HUES48 (cell line): ENCODE data around the gene PRDM11.
"Not testable (repeated sequence)": the region's sequence is repeated elsewhere in the genome, so short reads cannot be mapped to it uniquely, and the experiment has no call there.

Experiments used
- H3K27ac ChIP-seq: one replicate; pipeline ENCODE4 v1.7.0; 2013; ENCODE audit warnings: low read depth, low read length, inconsistent platforms
- H3K27me3 ChIP-seq: 2 replicates; pipeline ENCODE4 v1.6.1; 2013; ENCODE audit warnings: mild to moderate bottlenecking, low read length; ENCODE audit not compliant: control insufficient read depth, insufficient read depth
- H3K36me3 ChIP-seq: 2 replicates; pipeline ENCODE4 v1.6.1; 2013; ENCODE audit warnings: low read length; ENCODE audit not compliant: control insufficient read depth, insufficient read depth
- H3K4me1 ChIP-seq: 2 replicates; pipeline ENCODE4 v1.6.1; 2013; ENCODE audit warnings: mild to moderate bottlenecking, low read length; ENCODE audit not compliant: control insufficient read depth, insufficient read depth
- H3K4me3 ChIP-seq: 2 replicates; pipeline ENCODE4 v1.5.1; 2013; ENCODE audit warnings: mild to moderate bottlenecking, low read depth, low read length
- H3K9ac ChIP-seq: 2 replicates; pipeline ENCODE4 v1.6.1; 2013; ENCODE audit warnings: mild to moderate bottlenecking, low read depth, low read length, moderate library complexity
- H3K9me3 ChIP-seq: 2 replicates; pipeline ENCODE4 v1.6.1; 2013; ENCODE audit warnings: low read length; ENCODE audit not compliant: control insufficient read depth, insufficient read depth

The PRDM11 gene

GRCh38 chr11:45239733-45240132, 93.3 kb downstream of the PRDM11 start:
- no peaks in the 10 kb centered on the region for H3K9me3 ChIP-seq
- no peak overlapping the region for H3K27ac ChIP-seq
- no peak overlapping the region for H3K4me3 ChIP-seq
- no peak overlapping the region for H3K9ac ChIP-seq
- no peaks in the 10 kb centered on the region for H3K27me3 ChIP-seq
- H3K36me3 ChIP-seq = no peaks in the 10 kb centered on the region
- H3K4me1 ChIP-seq = no peaks in the 10 kb centered on the region

GRCh38 chr11:45243967-45244366, 97.5 kb downstream of the PRDM11 start:
- H3K27me3 ChIP-seq = no peaks in the 10 kb centered on the region
- H3K36me3 ChIP-seq = no peaks in the 10 kb centered on the region

GRCh38 chr11:45245218-45246045, 99.0 kb downstream of the PRDM11 start:
- no peaks in the 10 kb centered on the region for H3K27me3 ChIP-seq
- H3K36me3 ChIP-seq = no peaks in the 10 kb centered on the region
- H3K9ac ChIP-seq = no peak overlapping the region
- H3K4me1 ChIP-seq = no peaks in the 10 kb centered on the region
- no peak overlapping the region for H3K27ac ChIP-seq
- H3K9me3 ChIP-seq = no peaks in the 10 kb centered on the region
- H3K4me3 ChIP-seq = no peak overlapping the region

More at GRCh38 chr11:45243967-45244366, 97.5 kb downstream of the PRDM11 start:
- Histone ChIP-seq H3K9ac (no peak overlapping the region), H3K4me3 (no peak overlapping the region), H3K9me3 (no peaks in the 10 kb centered on the region), H3K27ac (no peak overlapping the region), H3K4me1 (no peaks in the 10 kb centered on the region)

GRCh38 chr11:45246241-45246640, 99.8 kb downstream of the PRDM11 start:
- Histone ChIP-seq H3K36me3 (no peaks in the 10 kb centered on the region), H3K27ac (no peak overlapping the region), H3K27me3 (no peaks in the 10 kb centered on the region), H3K4me3 (no peak overlapping the region), H3K9ac (no peak overlapping the region), H3K4me1 (no peaks in the 10 kb centered on the region), H3K9me3 (no peaks in the 10 kb centered on the region)

- no peaks in the 10 kb centered on the region for H3K36me3 ChIP-seq
- no peak overlapping the region for H3K27ac ChIP-seq
- no peaks in the 10 kb centered on the region for H3K9me3 ChIP-seq
- H3K4me1 ChIP-seq = no peaks in the 10 kb centered on the region
- no peak overlapping the region for H3K9ac ChIP-seq
- no peaks in the 10 kb centered on the region for H3K27me3 ChIP-seq
- H3K4me3 ChIP-seq = no peak overlapping the region
Measured at GRCh38 chr11:45247433-45247832, 101.0 kb downstream of the PRDM11 start.

GRCh38 chr11:45248501-45249011, 102.1 kb downstream of the PRDM11 start:
- no peaks in the 10 kb centered on the region for H3K36me3 ChIP-seq
- no peak overlapping the region for H3K4me3 ChIP-seq

GRCh38 chr11:45249372-45249771, 102.9 kb downstream of the PRDM11 start:
- not testable (repeated sequence) for H3K4me3 ChIP-seq, H3K4me1 ChIP-seq, H3K9ac ChIP-seq, H3K27me3 ChIP-seq, H3K27ac ChIP-seq, H3K36me3 ChIP-seq, H3K9me3 ChIP-seq

More at GRCh38 chr11:45248501-45249011, 102.1 kb downstream of the PRDM11 start:
- Histone ChIP-seq H3K9ac (no peak overlapping the region), H3K27ac (no peak overlapping the region), H3K9me3 (no peaks in the 10 kb centered on the region), H3K27me3 (no peaks in the 10 kb centered on the region), H3K4me1 (no peaks in the 10 kb centered on the region)

GRCh38 chr11:45250035-45250718, 103.7 kb downstream of the PRDM11 start:
- Histone ChIP-seq H3K4me1 (no peaks in the 10 kb centered on the region), H3K27ac (no peak overlapping the region), H3K36me3 (no peaks in the 10 kb centered on the region), H3K27me3 (no peaks in the 10 kb centered on the region), H3K9me3 (no peaks in the 10 kb centered on the region), H3K4me3 (no peak overlapping the region), H3K9ac (no peak overlapping the region)

- no peak overlapping the region for H3K4me3 ChIP-seq
- no peaks in the 10 kb centered on the region for H3K27me3 ChIP-seq
- no peaks in the 10 kb centered on the region for H3K4me1 ChIP-seq
- no peaks in the 10 kb centered on the region for H3K9me3 ChIP-seq
- no peaks in the 10 kb centered on the region for H3K36me3 ChIP-seq
- no peak overlapping the region for H3K9ac ChIP-seq
- H3K27ac ChIP-seq = no peak overlapping the region
Measured at GRCh38 chr11:45252134-45252856, 105.9 kb downstream of the PRDM11 start.

- no peaks in the 10 kb centered on the region for H3K9me3 ChIP-seq
- no peak overlapping the region for H3K27ac ChIP-seq
- H3K4me3 ChIP-seq = no peak overlapping the region
- H3K9ac ChIP-seq = no peak overlapping the region
- no peaks in the 10 kb centered on the region for H3K27me3 ChIP-seq
- H3K36me3 ChIP-seq = no peaks in the 10 kb centered on the region
- H3K4me1 ChIP-seq = no peaks in the 10 kb centered on the region
Measured at GRCh38 chr11:45252877-45253276, 106.4 kb downstream of the PRDM11 start.
